Measurements from ENCODE around the gene MEGF6. TPM values are rescaled to one million over a fixed set of nuclear protein-coding genes. Genes with fewer than 3 reads are reported as not detected.

The MEGF6 gene
- total RNA-seq, 1 experiment from 2014 or later = 4.7 TPM

DNA sequence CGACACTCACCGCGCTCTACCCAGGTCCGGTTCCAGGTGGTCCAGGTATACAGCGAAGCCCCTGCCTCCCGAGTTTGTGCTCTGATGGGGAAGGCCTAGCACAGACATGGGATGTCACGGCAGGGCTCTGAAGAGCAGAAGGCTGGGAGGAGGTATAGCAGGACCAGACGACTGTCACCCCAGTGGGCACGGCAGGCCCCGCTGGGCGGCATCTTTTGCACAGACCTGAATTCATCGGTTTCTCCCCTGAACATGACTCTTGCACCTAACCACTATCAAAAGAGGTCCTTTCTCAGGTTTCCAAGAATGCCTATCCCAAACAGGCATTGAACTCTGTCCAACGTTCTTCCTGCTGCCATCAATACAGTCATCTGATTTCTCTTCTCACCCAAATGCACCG, 126.3 kb downstream of the MEGF6 start:
- DNase-seq (ENCODE audit: low read depth) = no peak

DNA sequence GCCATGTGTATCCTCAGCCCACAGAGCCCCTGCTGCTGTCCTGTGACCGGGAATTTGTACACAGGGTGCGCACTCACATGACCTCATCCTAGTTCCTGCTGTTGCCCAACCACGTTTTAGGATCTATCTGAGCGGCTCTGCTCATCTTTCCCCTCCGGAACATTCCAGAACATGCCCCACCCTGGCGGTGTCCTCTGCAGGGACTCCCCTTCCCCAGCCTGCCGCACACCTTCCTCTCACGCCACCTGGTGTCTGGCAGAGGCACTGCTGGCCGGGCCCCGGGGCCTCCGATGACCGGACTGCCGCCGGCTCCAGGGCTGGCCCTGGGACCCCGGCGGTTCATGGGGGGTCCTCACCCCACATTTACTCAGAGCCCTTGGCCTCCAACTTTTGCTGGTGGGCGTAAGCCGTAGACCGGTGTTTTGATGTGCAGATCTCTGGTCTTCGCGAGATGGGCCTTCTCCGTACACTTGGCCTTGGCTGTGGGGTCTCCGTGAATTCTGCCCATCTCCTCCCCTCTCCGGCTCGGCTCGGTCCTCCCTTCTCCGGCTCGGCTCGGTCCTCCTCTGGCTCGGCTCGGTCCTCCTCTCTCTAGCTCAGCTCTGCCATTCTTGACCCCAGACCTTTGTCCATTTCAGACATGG, 127.4 kb downstream of the MEGF6 start:
- DNase-seq (ENCODE audit: low read depth) = no peak

DNA sequence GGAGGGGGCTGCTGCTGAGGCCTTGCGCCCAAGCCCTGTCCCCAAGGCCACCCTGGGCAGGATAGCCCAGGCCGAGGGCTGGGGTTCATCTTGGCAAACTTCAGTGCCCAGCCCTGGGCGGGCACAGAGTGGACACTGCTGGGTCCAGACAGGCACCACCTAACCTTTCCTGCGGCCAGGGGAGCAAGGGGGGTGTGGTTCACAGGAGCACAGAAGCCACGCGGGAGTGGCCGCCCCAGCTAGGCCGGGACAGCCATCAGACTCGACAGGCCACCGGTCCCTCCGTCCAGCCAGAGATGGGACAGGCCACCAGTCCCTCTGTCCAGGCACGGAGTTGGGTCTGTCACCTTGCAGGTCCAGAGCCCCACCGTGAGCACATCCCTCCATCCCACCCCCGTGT, 127.9 kb downstream of the MEGF6 start:
- no peak for DNase-seq (ENCODE audit: low read depth)

DNA sequence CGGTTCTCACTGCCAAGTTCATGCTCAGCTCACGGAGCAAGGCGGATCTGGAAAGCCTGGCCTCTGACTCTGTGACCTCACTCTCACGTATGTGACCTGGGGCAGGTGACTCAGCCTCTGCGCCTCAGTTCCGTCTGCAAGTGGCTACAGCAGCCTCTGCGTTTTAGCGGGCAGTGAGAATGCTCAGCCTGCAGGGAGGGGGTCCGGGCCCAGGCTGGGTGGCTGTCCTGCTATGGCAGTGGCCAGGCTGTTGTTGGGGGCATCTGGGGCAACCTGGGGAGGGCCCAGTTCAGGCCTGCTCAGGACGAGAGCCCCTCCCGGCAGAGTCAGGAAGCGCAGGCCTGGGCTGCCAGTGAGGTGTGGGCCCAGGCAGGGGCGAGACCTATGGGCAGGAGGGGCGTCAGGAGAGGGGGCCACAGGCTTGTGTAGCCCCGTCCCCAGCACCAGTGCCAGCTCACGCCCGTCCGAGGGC, 128.9 kb downstream of the MEGF6 start:
- DNase-seq (ENCODE audit: low read depth) = peak; percentile 47

DNA sequence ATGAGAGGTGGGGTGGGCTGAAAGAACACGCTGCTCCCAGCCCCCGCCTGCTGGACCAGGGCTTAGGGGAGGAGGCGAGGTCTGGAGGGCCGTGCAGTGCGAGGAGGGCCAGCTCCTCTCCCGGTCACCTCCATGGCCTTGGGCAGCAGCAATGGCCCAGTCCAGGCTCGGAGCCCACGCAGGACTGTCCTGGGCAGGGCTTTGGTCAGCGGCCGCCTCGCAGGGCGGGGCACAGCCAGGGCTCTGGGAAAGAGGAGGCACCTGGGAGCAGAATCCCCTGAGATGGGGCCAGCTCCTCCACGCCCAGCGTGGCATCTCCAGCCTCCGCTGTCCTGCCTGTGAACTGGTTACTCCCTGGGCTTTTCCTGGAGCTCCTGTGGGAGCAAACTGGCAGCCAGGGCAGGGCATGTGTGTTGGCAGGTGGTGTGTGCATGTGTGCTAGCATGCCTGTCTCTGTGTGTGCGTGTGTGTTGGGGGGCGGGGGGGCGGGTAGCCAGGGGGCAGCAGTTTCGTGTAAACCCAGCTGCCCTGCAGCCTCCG, 129.4 kb downstream of the MEGF6 start:
- no peak for DNase-seq (ENCODE audit: low read depth)

DNA sequence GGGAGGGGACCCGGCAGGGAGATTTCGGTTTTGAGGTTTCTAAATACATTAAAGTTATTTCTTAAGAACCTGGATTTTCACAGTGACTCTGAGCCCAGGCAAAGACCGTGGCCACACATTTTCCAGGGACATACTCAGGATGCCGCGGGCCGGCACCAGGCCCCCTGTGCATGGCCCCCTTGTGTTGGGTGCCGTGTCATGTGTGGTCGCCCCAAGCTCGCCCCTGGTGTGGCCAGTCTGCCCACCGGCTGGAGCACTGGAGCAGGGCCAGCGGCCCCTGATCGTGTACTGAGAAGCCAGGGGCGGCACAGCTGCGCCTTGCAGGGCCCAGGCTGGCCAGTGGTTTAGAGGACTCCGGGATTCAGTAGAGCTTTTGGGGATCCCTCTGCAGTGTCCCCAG, 130.3 kb downstream of the MEGF6 start:
- no peak for DNase-seq (ENCODE audit: low read depth)

DNA sequence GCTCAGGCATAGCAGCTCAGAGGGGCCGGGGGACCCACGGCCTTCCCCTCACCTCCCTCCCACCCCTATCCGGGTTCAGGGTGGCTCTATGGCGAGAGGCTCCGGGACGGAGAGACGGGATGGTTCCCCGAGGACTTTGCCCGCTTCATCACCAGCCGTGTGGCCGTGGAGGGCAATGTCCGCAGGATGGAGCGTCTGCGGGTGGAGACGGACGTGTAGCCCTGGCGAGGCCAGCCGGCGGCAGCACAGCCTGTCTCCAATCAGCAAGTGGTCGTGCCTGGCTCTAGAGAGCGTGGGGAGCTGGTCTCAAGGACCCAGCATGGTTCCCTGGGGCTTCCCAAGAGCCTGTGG, 131.0 kb downstream of the MEGF6 start:
- DNase-seq (ENCODE audit: low read depth) = no peak

DNA sequence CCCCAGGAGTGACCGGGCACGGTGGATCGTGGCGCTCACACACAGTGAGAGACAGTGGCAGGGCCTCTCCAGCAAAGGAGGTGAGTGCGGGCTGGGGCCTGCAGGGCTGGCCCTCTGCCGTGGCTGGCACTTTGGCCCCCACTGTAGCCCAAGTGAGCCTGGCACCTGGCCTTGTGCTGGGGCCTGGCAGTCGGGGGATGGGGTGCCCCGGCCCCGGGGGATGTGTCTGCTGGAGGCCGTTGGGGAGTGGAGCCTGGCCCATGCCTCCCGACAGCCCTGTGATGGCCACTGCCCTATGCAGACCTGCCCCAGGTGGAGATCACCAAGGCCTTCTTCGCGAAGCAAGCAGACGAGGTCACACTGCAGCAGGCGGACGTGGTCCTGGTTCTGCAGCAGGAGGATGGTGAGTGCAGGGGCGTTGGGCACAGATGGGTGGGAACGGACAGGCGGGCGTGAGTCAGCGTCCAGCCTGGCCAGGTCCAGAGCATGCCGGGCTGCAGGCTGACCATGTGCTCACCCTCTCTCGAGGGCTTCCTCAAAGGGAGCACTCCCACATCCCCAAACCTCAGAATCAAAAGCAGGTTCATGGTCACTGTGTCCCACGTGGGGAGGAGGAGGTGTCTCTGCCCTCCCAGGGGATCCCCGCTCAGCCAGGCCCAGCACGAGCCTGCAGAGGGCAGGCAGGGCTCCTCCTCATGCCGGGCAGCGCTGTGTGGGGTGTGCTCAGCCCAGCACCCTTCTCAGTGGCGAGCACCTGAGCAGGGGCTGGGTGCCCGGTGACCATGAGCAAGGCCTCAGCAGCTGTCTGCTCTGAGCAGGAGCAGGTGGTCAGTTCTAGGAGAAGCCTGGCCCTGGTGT, 131.6 kb downstream of the MEGF6 start:
- DNase-seq (ENCODE audit: low read depth) = no peak

DNA sequence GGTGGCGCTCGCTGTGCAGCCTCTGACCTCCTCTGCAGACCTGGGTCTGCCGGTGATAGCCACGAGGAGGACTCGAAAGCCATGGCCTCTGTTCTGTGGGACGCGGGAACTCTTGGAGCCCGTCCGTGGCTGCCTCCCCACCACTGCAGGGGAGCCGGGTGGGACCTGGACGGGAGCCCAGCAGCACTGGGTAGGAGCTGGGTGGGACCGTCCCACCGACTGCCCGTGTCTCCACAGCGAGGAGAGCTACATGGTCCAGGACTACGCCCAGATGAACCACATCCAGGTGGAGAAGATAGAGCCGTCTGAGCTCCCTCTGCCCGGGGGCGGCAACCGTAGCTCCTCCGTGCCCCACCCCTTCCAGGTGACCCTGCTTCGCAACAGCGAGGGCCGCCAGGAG, 133.1 kb downstream of the MEGF6 start:
- no peak for DNase-seq (ENCODE audit: low read depth)

DNA sequence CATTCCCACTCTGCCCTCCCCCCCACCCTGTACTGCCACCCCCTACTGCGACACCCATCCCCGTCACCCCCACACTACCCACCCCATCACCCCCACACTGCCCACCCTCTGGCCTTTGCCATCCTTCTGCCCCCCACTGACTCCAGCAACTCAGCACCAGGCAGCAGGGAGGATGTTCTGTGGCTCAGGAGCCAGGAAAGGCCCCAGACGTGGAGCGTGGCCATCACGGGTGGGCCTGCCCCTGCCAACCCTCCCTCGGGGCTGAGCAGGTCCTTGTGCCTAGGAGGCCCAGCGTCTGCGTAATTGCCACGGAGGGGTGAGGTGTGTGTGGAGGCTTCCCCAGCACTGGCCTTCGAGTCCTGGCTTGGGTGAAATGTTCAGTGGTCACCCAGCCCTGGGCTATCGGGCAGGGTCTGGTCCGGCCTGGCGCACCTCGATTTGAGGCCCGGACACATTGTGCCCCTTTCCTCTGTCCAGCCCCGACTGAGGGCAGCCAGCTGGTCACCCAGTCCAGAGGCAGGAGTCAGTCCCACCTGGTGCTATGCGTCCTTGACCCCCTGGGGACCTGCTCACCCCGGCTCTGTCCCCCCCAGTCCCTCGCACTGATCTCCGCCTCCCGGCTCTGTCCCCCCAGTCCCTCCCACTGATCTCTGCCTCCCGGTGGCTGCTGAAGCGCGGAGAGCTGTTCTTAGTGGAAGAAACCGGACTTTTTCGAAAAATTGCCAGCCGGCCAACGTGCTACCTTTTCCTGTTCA, 133.9 kb downstream of the MEGF6 start:
- DNase-seq (ENCODE audit: low read depth) = peak; percentile 24

DNA sequence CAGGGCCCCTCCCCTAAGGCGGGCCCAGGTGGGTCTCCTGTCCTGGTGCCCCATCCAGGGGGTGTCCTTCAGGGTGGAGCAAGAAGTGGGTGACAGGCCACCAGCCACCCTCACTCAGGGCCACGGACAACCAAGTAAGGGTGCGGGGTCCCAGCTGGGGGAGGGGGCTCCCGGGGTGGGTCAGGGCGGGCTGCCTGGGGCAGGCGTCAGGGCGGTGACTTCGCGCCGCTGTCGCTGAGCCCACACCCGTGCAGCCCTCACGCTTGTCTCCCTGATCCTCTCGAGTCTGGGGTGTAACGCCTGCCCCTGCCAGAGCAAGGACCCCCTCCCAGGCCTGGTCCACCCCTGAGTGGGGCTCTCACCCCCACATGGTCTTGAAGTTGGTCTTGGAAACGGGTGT, 134.6 kb downstream of the MEGF6 start:
- no peak for DNase-seq (ENCODE audit: low read depth)

DNA sequence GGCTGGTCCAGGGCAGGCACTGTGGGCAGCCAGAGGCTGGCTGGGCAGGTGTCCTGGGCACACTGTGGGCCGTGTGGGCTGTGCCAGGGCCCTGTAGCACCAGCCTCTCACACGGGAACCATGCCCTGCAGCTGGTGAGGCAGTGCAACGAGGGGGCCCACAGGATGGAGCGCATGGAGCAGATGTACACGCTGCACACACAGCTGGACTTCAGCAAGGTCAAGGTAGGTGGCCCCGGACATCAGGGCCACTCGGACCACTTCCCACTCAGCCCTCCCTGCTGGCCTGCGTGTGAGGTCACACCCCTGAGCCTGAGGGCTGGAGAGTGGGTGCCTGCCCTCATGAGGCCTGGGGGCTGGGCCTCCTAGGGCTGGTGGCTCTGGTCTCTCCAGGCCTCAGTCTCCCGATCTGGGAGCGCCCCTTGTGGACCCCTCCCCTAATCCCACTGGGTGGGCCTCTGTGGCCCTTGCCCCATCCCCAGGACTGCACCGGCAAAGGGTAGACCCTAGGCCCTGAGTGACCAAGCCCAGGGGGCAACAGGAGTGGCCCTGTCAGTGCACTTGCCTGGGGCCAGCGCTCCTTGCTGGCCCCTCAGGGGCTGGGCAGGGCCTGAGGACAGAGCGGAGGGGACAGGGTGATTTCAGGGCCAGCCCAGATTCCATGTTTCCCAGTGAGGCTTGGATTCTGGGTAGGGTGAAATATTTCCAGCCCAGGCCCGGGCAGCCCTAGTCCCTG, 135.3 kb downstream of the MEGF6 start:
- DNase-seq (ENCODE audit: low read depth) = no peak

DNA sequence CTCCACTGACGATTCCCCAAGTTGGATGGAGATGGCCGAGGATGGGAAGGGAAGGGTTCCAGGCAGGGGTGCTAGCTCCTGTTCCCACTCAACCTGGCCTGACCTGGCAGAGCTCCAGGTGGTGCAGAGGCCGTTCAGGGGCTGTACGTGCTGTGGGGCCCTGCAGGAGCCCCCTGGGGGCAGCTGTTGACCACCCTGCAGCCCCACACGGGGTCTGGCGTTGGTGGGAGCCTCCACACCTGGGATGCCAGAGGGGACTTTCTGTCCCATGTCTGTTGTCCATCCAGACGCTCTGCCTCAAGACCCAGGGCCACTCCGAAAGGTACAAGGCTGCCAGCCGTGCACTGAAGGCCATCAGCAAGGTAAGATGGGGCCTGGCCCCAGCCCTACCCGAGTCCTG, 136.9 kb downstream of the MEGF6 start:
- no peak for DNase-seq (ENCODE audit: low read depth)

DNA sequence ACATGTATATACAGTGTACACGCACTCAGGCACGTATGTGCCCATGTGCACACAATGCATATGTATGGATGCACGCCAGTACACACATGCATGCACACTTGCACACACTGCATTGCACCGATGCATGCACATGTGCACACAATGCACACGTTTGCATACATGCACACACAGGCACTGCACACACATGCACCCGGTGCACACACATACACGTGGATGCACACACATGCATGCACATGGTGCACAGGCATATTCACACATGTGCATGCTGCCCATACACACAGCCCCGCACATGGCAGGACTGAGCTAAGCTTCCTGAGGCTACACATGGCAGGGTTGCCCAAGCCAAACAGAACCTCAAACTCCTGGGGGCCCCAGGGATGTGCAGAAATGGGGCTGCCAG, 137.3 kb downstream of the MEGF6 start:
- no peak for DNase-seq (ENCODE audit: low read depth)

DNA sequence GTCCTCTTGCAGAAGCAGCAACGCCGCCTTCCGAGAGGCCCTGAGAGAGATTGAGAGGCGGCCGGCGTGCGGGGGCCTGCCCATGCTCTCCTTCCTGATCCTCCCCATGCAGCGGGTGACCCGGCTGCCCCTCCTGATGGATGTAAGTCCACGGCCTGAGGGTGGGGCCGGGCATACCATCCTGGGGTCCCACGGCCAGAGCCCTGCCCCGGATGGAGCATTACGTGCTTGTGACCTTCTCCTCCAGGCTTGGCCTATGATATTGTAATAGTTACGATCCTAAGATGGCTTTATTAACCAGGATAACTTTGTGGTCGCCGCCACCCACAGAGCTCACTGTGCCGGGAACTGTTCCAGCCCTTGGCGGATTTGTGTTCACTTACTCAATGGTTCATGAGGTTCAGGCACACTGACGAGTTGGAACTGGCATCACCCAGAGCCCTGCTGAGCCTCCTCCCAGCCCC, 137.9 kb downstream of the MEGF6 start:
- DNase-seq (ENCODE audit: low read depth) = peak; percentile 66

DNA sequence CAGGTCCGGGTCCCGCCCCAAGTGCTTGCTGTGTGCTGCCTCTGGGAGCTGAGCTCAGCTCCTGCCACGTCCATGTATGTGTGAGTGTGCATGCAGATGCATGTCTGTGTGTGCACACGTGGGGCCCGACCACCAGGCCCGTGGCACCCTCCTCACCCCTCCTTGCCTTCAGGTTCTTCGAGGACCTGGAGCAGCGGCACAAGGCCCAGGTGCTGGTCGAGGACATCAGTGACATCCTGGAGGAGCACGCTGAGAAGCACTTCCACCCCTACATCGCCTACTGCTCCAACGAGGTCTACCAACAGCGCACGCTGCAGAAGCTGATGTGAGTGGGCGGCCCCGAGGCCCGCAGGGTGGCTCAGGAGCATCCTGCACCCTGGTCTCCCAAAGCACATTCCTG, 138.4 kb downstream of the MEGF6 start:
- DNase-seq (ENCODE audit: low read depth) = no peak

DNA sequence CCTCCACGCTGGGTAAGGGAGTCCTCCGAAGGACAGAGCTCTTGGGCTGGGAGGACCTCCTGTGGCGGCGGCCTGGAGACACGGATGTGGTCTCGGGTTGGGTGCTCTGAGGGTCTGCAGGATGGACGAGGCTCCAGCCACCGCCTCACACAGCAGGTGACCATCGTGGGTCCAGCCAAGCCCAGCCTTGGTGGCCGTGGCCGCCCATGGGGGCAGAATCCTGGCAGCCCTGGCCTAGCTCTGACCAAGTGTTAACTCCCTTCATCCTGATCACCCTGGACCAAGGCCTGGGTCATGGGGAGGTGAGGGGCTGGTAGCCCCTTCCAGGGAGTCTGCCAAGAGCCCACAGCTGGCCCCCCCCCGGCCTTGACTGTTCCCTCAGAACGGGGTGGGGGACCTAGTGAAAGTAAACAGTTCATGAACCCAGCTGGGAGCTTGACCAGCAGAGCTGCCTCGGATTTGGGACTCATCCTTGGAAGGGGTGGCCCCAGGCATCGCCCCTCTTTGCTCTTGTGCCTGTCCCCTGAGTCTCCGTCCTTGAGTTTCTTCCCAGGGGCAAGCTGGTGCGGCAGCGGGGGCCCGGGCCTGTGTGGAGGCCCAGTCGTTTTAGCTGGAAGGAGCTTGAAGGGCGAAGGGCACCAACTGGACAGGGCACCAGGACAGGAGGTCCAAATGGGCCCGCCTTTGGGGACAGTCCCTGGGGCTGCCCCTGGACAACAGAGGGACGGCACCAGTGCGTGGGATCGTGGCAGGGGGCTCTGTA, 139.0 kb downstream of the MEGF6 start:
- no peak for DNase-seq (ENCODE audit: low read depth)

DNA sequence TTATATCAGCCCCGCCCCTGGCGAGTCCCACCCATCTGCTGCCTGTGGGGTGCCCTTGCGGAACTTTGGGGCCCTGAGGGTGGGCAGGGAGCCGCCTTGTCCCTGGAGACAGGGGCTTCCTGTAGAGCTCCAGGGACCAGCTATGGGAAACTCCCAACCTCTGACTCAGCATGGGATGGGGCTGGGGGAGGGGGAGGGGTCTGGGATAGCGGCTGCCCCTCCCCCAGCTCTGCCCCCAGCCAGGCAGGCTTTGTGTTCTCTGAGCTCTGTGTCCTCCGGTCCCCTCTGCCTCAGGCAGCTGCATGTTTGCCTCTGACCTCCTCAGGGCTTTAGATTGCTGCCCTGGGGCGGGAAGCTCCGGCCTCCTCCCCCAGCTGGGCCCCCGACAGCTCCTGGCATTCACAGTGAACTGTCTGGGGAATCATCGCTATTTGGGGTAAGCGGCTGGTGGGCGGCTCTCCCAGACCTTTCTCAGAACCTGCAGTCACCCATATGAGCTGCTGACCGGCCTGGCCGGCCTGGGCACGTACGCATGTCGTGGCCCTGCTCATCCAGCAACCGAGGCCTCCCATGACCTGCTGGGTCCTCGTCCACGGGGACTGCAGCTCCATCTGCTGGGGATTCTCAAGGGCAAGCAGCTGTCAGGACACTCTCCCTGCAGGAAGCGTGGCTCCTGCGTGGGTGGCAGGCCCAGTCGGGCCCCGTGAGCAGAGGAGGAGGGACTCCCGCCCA, 139.8 kb downstream of the MEGF6 start:
- peak; percentile 37 for DNase-seq (ENCODE audit: low read depth)

DNA sequence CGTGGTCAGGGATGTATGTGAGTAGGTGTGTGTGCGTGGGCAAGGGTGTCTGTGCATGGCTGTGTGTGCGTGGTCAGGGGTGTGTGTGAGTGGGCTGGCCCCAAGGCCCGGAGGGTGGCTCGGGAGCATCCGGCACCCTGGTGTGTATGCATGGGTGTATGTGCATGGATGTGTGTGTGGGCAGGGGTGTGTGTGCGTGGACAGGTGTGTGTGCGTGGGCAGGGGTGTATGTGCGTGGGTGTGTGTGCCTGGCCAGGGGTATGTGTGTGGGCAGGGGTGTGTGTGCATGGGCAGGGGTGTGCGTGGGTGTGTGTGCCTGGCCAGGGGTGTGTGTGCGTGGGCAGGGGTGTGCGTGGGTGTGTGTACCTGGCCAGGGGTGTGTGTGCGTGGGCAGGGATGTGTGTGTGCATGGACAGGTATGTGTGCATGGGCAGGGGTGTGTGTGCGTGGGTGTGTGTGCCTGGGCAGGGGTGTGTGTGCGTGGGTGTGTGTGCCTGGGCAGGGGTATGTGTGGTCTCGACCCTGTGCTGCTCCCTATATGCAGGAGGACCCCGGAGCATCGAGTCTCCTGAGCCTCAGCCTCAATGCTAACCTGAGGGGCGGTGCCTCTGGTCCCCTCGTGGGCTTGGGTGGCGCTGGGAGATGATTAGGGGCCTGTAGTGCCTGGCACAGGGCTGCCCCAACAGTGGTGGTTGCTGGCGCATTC, 140.5 kb downstream of the MEGF6 start:
- DNase-seq (ENCODE audit: low read depth) = no peak
